Immature natural killer cell (primary cell): ENCODE results near the gene CDC42BPG. TPM values are rescaled to one million over a fixed set of nuclear protein-coding genes. Genes with fewer than 3 reads are reported as not detected.

Experiments used
- DNase-seq, 3 donors: peaks; one replicate each; pipeline ENCODE4 v3.0.0; 2022; ENCODE audit warnings: mixed read lengths in 1 of 3
- H3K27ac Mint-ChIP-seq, 6 donors: one replicate each; pipeline ENCODE4 v1.8.0; 2020; ENCODE audit warnings: mixed read lengths in 6 of 6, mild to moderate bottlenecking in 5 of 6, inconsistent platforms in 4 of 6, moderate library complexity in 3 of 6
- H3K27me3 Mint-ChIP-seq, 3 donors: one replicate each; pipeline ENCODE4 v1.8.0; 2020 to 2021; ENCODE audit warnings: low read depth in 3 of 3, mild to moderate bottlenecking in 3 of 3, mixed read lengths in 3 of 3, moderate library complexity in 3 of 3, inconsistent platforms in 1 of 3
- H3K36me3 Mint-ChIP-seq, 3 donors: one replicate each; pipeline ENCODE4 v1.8.0; 2020; ENCODE audit warnings: mixed read lengths in 3 of 3, inconsistent platforms in 2 of 3, mild to moderate bottlenecking in 2 of 3
- H3K4me1 Mint-ChIP-seq, 2 donors: one replicate each; pipeline ENCODE4 v1.8.0; 2020; ENCODE audit warnings: inconsistent platforms in 2 of 2, mild to moderate bottlenecking in 2 of 2, mixed read lengths in 2 of 2, moderate library complexity in 1 of 2
- H3K4me3 Mint-ChIP-seq, 5 donors: one replicate each; pipeline ENCODE4 v1.8.0; 2020; ENCODE audit warnings: mild to moderate bottlenecking in 5 of 5, mixed read lengths in 5 of 5, inconsistent platforms in 3 of 5, moderate library complexity in 3 of 5
- H3K9me3 Mint-ChIP-seq, 6 donors: one replicate each; pipeline ENCODE4 v1.8.0; 2020; ENCODE audit warnings: mild to moderate bottlenecking in 6 of 6, mixed read lengths in 6 of 6, inconsistent platforms in 4 of 6, moderate library complexity in 3 of 6
- polyA plus RNA-seq, 3 donors: library from polyadenylated mRNA; unstranded; fragments of 300-500 nt; fragmentation: Illumina TruSeq; gene quantifications; one replicate each; pipeline ENCODE4 v1.2.3, GENCODE V29; 2021

The CDC42BPG gene, protein sequence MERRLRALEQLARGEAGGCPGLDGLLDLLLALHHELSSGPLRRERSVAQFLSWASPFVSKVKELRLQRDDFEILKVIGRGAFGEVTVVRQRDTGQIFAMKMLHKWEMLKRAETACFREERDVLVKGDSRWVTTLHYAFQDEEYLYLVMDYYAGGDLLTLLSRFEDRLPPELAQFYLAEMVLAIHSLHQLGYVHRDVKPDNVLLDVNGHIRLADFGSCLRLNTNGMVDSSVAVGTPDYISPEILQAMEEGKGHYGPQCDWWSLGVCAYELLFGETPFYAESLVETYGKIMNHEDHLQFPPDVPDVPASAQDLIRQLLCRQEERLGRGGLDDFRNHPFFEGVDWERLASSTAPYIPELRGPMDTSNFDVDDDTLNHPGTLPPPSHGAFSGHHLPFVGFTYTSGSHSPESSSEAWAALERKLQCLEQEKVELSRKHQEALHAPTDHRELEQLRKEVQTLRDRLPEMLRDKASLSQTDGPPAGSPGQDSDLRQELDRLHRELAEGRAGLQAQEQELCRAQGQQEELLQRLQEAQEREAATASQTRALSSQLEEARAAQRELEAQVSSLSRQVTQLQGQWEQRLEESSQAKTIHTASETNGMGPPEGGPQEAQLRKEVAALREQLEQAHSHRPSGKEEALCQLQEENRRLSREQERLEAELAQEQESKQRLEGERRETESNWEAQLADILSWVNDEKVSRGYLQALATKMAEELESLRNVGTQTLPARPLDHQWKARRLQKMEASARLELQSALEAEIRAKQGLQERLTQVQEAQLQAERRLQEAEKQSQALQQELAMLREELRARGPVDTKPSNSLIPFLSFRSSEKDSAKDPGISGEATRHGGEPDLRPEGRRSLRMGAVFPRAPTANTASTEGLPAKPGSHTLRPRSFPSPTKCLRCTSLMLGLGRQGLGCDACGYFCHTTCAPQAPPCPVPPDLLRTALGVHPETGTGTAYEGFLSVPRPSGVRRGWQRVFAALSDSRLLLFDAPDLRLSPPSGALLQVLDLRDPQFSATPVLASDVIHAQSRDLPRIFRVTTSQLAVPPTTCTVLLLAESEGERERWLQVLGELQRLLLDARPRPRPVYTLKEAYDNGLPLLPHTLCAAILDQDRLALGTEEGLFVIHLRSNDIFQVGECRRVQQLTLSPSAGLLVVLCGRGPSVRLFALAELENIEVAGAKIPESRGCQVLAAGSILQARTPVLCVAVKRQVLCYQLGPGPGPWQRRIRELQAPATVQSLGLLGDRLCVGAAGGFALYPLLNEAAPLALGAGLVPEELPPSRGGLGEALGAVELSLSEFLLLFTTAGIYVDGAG (N-terminal part only)
- under 1 TPM in 2 of 3 donors, not detected in 1; 0.13 to 0.22 TPM for polyA plus RNA-seq

DNA sequence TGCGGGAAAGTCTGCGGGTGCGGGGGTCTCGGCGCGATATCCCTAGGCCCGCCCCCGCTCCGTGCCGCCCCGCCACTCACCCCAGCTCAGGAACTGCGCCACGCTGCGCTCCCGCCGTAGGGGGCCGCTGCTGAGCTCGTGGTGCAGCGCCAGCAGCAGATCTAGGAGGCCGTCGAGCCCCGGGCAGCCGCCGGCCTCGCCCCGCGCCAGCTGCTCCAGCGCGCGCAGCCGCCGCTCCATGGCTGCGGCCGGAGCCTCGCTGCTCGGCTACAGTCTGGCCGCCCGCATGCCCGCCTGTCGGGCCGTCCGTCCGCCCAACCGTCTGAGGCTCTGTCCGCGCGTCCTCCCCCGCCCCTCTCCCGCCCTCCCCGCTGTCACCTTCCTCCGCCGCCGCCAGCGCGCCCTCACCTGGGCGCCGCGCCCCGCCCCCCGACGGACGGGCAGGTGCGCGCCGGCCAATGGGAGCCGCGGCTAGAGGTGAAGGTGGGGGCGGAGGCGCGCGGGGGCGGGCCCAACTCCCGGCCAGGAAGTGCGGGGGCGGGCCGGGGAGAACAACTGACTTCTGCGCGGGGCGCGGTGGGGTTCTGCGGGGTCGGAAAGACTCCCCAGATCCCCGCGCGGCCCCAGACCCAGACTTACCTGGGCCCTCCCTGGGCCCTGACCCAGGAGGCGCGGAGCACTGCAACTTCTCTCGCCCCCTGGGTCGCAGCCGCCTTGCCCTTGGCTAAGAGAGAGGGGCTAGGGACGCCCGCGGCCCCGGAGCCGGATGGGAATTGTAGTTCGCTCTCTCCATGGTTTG, at the start of gene CDC42BPG:
TSS of gene CDC42BPG (minus strand) at position 324 of the 799 bp plus-strand sequence. CDS start at position 240, 84 bp downstream.
- peaks cover 37 to 41% of the 10 kb centered on the region in 2 donors for H3K4me1 Mint-ChIP-seq
- no peaks in the 10 kb centered on the region for H3K9me3 Mint-ChIP-seq
- peak in 2 of 3 donors; percentile 67 to 68 for DNase-seq
- H3K27me3 Mint-ChIP-seq = peaks cover 2 to 4% (median 4%) of the 10 kb centered on the region in 3 donors
- H3K36me3 Mint-ChIP-seq = peaks cover 0 to under 1% (median 0%) of the 10 kb centered on the region in 3 donors
- peak within 1 kb of the TSS; percentile 75 to 90 (median 85) for H3K4me3 Mint-ChIP-seq
- H3K27ac Mint-ChIP-seq = peak within 1 kb of the TSS; percentile 57 to 93 (median 84)

DNA sequence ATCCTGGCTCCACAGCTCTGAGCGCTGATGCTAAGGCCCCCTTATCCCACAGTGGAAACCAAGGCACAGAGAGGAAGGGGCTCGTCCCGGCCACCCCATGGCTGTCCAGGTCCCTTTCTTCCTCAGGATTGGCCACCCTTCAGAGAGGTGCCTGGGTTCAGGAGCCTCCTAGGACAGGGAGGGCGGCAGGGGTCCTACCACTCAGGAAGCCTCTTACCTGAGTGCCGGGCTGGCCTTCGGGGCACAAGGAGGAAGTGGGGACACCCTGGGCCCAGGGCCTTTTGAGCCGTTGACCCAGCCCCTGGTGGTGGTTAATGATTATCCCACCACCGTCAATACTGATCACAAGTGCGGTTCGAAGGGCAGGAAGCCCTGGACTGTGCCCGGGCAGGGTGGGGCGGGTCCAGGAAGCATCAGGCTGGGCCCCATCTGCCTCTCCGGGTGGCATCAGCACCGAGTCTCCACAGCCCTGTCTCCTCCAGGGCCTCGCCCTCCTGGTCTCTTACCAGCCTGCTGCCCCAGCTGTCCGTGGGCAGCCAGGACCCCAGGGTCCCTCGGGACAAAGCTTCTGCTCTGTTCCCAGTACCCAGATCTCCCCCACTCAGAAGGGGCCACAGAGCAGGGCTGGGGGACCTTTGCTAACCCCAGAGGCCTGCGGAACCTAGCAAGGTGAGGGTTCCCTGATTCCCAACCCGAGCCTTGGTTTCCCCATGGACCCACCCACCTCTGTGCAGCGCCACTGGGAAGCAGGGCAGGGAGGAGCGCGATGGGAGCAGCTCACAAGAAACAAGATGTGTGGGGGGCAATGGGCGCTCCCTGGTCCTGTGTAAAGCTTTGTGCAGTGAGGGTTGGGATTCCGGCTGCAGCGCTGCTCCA, 49.0 kb upstream of the CDC42BPG start:
- peaks cover 0 to 2% of the 10 kb centered on the region in 2 donors for H3K4me1 Mint-ChIP-seq
- DNase-seq = no peak
- H3K27ac Mint-ChIP-seq = no peak overlapping the region
- H3K27me3 Mint-ChIP-seq = peaks cover 3 to 9% (median 4%) of the 10 kb centered on the region in 3 donors
- peaks cover 0 to 1% (median 0%) of the 10 kb centered on the region in 6 donors for H3K9me3 Mint-ChIP-seq
- H3K36me3 Mint-ChIP-seq = no peaks in the 10 kb centered on the region
- H3K4me3 Mint-ChIP-seq = no peak overlapping the region

DNA sequence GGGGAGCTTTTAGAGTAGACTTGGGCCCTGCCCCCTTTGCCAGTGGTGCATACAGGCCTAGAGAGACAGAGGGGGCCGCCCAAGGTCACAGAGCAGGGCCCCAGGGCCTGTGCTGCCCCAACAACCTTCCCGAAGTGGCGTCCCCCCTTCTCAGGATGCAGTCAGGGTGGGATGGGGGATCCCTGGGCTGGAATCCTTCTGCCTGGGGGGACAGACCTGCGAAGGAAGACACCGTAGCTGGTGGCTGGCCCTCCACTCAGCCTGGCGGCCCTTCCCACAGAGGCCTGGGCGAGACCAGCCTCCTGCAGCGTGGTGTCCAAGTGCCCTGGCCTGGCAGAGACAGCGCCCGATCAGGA, 48.4 kb upstream of the CDC42BPG start:
- Mint-ChIP-seq H3K9me3 (peaks cover 0 to 1% (median 0%) of the 10 kb centered on the region in 6 donors), H3K4me3 (no peak overlapping the region), H3K36me3 (no peaks in the 10 kb centered on the region), H3K27ac (no peak overlapping the region), H3K27me3 (peaks cover 2 to 10% (median 6%) of the 10 kb centered on the region in 3 donors), H3K4me1 (peaks cover 6 to 7% of the 10 kb centered on the region in 2 donors)
- DNase-seq = no peak

DNA sequence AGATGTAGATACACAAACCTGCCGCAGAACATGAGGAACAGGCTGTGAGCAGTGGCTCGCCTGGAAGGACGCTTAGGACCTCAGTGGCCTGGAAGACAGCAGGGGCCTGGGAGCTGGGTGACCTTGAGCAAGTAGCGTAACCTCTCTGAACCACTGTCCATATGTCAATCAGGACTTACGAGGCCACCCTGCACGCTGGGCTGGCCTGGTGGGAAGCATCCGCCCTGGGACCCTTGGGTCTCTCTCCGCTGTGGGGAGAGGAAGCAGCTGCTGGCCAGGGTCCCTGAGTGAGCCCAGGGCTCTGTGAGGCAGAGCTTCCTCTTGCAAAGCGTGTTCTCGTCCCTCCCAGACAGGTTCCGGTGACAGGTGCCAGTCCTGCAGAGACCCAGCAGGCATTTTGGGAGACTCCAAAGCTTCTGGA, 48.0 kb upstream of the CDC42BPG start:
- no peaks in the 10 kb centered on the region for H3K36me3 Mint-ChIP-seq
- DNase-seq = no peak
- peaks cover 0 to 1% (median 0%) of the 10 kb centered on the region in 6 donors for H3K9me3 Mint-ChIP-seq
- H3K27ac Mint-ChIP-seq = no peak overlapping the region
- H3K27me3 Mint-ChIP-seq = peaks cover 2 to 10% (median 5%) of the 10 kb centered on the region in 3 donors
- no peak overlapping the region for H3K4me3 Mint-ChIP-seq
- peaks cover 10% of the 10 kb centered on the region in 2 donors for H3K4me1 Mint-ChIP-seq

DNA sequence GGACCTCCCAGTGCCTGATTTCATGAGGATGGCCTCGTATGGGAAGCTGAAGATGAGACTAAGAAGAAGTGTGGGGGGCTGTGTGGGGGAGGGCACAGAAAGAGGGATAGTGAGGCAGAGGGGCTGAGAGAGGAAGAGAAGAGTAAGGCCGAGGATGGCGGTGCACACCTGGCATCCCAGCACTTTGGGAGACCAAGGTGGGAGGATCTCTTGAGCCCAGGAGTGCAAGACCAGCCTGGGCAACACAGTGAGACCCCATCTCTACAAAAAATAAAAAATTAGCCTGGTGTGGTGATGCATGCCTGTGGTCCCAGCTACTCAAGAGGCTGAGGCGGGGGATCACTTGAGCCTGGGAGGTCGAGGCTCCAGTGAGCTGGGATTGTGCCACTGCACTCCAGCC, 47.4 kb upstream of the CDC42BPG start:
- Mint-ChIP-seq H3K27me3 (peaks cover 2 to 10% (median 2%) of the 10 kb centered on the region in 3 donors), H3K4me1 (peaks cover 12 to 13% of the 10 kb centered on the region in 2 donors), H3K4me3 (no peak overlapping the region), H3K27ac (no peak overlapping the region), H3K9me3 (peaks cover 0 to 1% (median 0%) of the 10 kb centered on the region in 6 donors), H3K36me3 (no peaks in the 10 kb centered on the region)
- DNase-seq = no peak

DNA sequence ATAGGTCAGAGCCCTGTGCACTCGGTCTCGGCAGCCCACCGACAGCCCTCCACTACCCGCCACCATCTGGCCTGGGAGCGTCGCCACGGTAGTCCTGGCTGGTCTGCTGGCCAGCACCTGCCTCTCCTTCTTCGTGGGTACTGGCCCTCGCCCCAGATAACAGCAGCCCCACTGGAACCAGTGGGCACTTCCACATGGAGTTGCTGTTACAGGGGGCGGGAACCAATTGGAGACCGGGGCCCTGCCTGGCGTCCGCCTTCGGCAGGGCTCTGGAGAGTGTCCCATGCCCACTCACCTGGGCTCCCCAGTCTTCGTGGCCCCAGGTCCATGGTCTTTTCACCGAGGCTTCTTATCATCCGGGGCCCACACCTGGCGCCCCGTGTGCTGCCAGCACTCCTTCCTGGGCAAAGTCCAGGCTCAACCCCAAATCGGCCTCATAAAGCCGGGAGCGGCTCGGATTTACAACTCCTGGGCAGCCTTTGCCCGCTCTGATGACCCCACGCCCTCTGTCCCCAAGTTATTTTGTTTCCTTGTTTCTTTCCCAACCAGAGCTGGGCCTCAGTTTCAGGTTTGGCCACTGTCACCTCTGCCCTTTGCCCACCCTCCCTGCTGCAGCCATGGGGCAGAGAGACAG, 46.9 kb upstream of the CDC42BPG start:
- peaks cover 2 to 8% (median 2%) of the 10 kb centered on the region in 3 donors for H3K27me3 Mint-ChIP-seq
- H3K27ac Mint-ChIP-seq = no peak overlapping the region
- H3K4me3 Mint-ChIP-seq = no peak overlapping the region
- no peak for DNase-seq
- H3K9me3 Mint-ChIP-seq = peaks cover 0 to 1% (median 0%) of the 10 kb centered on the region in 6 donors
- peaks cover 12 to 13% of the 10 kb centered on the region in 2 donors for H3K4me1 Mint-ChIP-seq
- H3K36me3 Mint-ChIP-seq = no peaks in the 10 kb centered on the region

DNA sequence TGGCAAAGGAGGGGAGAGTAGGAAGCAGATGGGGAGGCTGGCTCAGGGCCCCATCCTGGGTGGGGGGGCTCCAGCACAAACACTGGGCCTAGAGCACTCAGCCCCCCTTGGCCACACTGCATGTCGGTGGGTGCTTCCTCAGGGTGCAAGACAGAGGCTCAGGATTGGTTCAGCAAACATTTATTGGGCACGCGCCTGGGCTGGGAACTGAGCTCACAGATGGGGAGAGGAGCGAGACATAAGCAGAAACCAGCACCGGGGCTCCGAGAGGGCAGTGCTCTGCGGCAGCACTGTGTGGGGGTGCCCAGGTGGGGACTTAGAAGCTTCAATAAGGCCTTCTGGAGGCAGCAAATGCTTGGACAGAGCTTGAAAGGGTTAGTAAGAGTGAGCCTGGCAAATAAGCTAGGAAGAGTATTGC, 46.1 kb upstream of the CDC42BPG start:
- Mint-ChIP-seq H3K27me3 (peaks cover 2 to 5% (median 4%) of the 10 kb centered on the region in 3 donors), H3K9me3 (peaks cover 0 to 1% (median 0%) of the 10 kb centered on the region in 6 donors), H3K36me3 (no peaks in the 10 kb centered on the region), H3K4me1 (peaks cover 12 to 13% of the 10 kb centered on the region in 2 donors), H3K27ac (peak overlapping the region in 1 of 6 donors; percentile 49), H3K4me3 (no peak overlapping the region)
- no peak for DNase-seq

DNA sequence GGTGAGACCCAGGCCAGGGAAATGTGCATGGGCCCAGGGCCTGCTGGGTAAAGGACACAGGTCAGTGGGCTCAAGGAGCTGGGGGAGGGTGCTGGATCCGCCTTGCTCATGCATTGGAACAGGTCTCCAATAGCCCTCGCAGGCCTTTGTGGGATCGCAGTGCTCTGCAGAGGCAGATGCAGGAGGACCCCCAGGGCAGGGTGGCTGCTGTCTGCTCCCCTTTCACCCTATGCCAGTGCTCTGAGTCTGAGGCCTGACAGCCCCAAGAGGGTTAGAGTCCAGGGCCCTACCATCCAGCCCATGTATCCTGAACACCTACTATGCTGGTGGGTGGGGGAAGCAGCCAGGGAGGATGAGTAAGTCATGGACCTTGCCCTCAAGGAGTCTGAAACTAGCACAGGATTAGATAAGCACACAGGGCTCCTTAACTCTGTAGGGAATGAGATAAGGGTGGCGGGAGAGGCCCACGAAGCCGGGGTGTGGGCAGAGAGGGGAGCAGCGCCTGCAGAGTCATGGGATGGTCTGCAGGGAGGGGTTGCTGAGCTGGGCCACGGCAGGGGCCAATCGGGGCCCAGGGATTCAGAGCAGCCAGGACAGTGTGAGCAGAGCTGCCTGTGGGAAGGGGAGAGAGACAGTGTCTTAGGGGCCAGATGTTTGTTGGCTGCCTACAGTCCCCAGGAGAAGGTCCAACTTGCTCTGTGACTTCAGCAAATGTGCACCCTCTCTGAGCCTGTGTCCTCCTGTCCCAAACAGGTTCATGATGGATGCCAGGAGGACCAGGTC, 44.5 kb upstream of the CDC42BPG start:
- Mint-ChIP-seq H3K9me3 (no peaks in the 10 kb centered on the region), H3K27ac (no peak overlapping the region), H3K27me3 (peaks cover 2 to 6% (median 3%) of the 10 kb centered on the region in 3 donors), H3K4me1 (peaks cover 11 to 13% of the 10 kb centered on the region in 2 donors), H3K4me3 (no peak overlapping the region), H3K36me3 (no peaks in the 10 kb centered on the region)
- no peak for DNase-seq

DNA sequence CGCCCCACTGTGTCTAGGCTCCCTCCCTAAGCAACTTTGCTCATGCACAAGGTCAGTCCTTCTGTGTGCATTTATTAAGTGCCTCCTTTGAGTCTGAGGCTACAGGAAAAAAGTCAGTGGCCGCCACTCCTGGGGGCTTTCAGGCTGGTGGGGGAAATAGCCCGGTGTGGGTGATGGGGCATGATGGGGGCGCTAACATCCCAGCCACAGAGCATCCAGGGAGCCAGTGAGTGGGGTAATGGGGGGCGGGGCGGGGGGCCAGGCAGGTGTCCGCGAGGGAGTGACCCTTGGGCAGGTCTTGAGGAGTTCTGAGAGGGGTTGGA, 43.9 kb upstream of the CDC42BPG start:
- Mint-ChIP-seq H3K27ac (peak overlapping the region; percentile 44 to 92 (median 82)), H3K27me3 (peaks cover 2 to 6% (median 3%) of the 10 kb centered on the region in 3 donors), H3K4me3 (peak overlapping the region; percentile 60 to 91 (median 86)), H3K36me3 (no peaks in the 10 kb centered on the region), H3K4me1 (peaks cover 11 to 13% of the 10 kb centered on the region in 2 donors), H3K9me3 (no peaks in the 10 kb centered on the region)
- DNase-seq = no peak

DNA sequence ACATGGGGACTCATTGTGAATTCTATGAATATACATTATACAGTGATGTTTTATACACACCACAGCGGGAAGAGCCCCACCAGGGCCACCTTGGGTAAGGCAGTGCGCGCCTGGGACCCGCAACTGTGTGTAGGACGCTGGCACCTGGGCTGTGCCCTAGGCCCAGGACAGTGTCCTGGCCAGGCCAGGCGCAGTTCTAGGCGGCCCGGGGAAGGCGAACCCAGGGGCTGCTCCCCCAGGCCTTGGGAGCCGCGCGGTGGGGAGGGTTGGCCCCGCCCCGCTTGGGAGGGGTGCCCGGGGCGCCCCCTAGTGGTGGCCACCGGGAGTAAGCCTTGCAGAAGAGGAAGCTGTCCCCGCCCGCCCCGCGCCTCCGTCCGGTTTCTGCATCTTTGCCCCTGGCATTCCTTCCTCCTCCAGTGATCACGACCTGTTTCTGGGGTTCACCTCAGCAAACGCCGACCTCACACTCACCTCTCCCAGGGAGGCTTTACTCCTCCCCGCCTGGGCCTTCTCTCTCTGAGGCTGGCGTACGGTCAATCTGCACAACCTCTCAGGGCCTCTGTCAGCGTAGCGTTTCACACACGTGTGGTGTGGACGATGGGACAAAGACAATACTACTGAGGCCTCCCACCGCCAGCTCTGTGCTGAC, 43.4 kb upstream of the CDC42BPG start:
- peak overlapping the region; percentile 44 to 92 (median 82) for H3K27ac Mint-ChIP-seq
- peak; percentile 82 to 85 (median 84) for DNase-seq
- H3K36me3 Mint-ChIP-seq = no peaks in the 10 kb centered on the region
- H3K9me3 Mint-ChIP-seq = no peaks in the 10 kb centered on the region
- H3K27me3 Mint-ChIP-seq = peaks cover 2 to 6% (median 3%) of the 10 kb centered on the region in 3 donors
- H3K4me3 Mint-ChIP-seq = peak overlapping the region; percentile 60 to 91 (median 86)
- H3K4me1 Mint-ChIP-seq = peaks cover 13% of the 10 kb centered on the region in 2 donors
